SH-SY5Y (cell line): ENCODE data around the gene HSBP1.

Experiments used
- GATA2 ChIP-seq: IDR thresholded peaks from 2 replicates; pipeline ENCODE4 v1.6.1; 2011; ENCODE audit warnings: mild to moderate bottlenecking, low read depth, low read length
- GATA3 ChIP-seq: IDR thresholded peaks from 2 replicates; pipeline ENCODE4 v1.6.1; 2011; ENCODE audit warnings: low read depth, mild to moderate bottlenecking, low read length, moderate library complexity

The HSBP1 gene

DNA sequence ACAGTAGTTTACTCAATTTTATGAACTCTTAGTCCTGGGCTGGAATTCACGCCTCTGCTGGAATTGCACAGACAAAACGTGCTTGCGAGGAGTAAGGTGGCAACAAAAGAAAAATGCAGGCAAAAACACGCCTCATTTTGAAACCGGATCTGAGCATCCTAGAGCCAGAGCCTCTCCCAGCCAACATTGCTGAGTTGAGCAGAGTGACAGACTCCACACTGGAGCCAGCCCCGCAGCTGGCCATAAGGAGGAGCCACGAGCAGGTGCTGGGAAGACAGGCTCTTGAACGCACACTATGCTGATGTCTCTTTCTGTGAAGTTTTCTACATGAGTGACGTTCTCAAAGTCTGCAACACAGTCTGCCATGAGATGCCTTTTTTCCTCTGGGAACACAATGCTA, 14.6 kb upstream of the HSBP1 start:
- no peak for TF ChIP-seq GATA2

DNA sequence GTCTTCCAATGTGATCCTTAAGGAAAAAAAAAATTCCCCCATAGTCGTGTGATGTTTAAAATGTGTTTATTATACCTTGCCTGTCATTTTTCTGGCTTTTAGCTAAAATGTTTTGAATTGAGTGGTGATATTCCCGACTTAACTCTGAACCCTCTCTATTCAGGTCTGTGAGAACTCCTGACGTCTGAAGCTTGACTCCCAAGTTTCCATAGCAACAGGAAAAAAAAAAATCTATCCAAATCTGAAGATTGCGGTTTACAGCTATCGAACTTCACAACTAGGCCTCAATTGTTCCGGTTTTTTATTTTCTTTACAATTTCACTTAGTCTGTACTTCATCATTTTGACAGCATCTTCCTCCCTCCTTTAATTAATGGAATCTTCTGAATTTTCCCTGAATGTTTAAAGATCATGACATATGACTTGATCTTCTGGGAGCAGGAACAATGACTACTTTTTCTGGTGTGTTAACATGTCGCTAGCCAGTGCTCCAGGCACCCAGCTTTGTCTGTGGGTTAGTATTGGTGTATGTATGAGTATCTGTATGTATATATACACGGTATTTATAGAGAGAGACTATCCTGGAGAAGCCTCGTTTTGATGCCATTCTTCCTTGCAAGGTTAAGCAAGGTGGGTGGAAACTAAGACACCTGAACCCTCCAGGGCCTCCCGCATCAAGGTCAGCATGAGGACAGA, 12.8 kb upstream of the HSBP1 start:
- TF ChIP-seq GATA3 (no peak), GATA2 (no peak)

DNA sequence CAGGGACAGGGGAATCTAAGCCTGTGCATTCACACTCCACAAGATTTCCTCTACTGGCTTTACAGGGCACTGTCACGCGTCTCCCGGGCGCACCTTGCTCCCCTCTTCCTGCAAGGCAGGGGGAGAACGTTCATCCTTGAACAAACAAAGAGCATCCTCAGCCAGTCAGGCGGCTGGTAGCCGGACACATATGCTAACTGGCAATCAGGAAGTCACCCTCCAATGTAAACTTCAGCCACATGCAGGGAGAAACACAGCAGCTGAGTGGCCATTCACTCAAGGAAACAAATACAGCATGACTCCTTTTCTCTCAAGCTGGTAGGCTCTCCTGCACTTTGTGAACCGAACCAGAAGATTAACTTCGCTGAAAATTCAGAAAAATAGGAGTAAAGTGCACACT, 10.8 kb upstream of the HSBP1 start:
- TF ChIP-seq GATA3 (no peak), GATA2 (no peak)

DNA sequence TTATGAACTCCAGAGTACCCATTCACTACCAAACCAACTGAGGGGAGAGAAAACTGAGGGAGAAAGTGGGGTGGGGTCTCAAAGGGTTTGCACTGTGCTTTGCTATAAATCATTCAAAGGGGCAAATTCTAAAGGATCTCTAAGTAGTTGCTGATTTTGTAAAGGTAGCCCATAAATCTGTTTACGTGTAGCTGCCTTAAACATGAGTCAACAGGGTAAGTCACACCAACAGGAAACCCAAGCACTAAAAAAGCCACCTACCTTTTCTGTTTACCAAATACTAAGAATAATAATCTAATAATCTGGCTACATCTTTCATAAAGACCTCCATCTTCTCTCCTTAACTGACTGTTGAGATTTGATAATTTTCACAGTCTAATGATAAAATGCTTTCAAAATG, 8.4 kb upstream of the HSBP1 start:
- TF ChIP-seq GATA2 = no peak
- no peak for TF ChIP-seq GATA3

DNA sequence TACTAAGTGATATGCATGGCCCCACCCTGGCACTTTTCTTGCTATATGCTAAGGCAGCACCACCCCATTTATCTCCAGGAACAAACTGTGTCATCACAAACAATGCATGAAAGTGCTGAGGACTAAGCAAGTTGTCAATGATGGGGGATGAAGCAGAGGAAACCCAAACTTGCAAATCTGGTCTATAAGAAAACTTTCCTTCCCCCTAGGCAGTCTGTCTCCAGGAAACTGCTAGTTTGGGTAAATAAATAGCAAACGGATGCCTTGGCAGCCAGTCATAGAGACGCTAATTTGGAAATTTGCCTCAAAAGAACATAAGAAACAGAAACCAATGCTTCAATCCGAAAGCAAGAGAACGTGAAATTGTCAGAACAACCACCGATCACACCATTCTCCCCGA, 5.6 kb upstream of the HSBP1 start:
- TF ChIP-seq GATA2 (no peak), GATA3 (no peak)

DNA sequence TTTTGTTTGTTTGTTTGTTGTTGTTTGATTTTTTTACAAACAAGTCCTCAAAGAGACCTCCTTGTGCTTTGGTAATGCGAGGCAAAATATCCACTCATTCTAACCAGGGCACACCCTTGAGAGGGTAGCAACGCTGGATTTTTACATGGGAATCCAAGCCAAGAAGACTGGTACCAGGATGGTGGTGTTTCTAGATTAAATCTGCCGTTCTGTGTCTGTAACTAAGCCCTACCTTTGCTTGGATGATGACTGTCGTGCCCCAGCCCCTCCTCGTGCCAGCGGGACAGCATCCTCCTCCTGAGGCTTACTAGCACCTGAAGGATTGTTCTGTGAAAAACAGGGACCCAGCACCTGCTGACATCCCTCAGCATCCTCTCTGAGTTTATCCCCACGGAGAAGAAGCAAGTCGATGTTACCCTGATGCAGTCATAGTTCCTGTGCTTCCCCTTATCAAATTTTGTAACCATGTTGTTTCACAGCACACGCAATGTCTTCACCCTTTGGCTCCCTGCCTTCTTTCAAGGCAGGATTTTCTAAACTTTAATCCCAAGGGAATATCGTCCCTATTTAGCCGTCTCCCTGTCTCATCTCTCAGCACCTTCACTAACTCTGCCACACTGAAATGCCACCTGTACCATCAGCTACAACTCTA, 5.1 kb upstream of the HSBP1 start:
- TF ChIP-seq GATA2 = no peak
- TF ChIP-seq GATA3 = no peak

DNA sequence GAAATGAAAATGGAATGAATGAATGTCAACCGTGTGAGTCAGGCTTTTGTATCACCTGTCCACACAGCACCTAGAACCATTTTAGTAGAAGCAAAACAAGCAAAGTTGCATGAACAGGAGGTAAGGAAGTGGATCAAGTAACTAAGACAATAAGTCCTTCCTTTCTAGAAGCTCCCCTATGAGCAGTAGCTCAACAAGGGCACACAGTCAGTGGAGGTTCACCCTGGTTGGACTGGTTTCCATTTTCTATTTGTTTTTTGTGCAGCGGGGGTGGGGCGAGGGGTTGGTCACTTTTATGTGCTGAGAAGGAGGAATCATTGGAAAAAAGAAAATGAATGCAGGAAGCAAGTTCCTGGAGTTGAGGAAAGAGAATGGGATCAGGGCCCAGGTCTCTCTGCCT, 4.0 kb upstream of the HSBP1 start:
- TF ChIP-seq GATA2 (no peak), GATA3 (no peak)

DNA sequence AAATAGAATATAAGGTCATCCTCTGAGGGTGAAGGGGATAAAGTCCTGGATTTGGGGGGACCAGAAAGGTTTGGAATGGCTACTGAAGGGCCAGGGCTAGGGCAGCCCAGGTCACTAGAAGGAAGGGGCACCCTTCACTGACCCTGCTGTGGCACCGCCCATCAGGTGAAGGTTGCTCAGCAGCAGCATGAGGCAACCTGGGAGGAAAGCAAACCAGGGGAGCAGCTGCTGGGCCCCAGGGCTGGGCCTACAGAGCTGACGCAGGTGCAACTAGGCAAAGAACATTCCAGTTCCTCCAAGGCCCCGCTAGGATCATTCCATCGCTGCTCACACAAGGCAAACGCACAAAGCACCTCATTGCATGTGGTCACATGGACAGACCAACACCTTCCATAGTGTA, 3.4 kb upstream of the HSBP1 start:
- no peak for TF ChIP-seq GATA3
- TF ChIP-seq GATA2 = no peak

DNA sequence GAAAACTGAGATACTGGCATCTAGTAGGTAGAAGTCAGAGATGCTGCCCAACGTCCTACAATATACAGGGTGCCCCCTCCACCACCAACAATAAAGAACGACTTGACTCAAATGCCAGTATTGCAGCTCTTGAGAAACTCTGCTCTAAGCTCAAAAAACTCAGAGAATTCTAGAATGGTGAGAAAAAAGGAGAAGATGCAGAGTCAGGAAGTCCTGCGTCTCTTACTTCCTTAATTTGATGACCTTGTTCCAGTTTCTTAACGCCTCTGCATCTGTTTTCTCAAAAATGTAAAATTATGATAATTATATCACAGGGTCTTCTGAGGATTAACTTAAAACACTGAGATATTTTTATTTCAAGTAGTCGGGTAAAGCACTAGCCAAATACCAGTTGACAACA, 1.7 kb upstream of the HSBP1 start:
- TF ChIP-seq GATA2 (no peak), GATA3 (no peak)

DNA sequence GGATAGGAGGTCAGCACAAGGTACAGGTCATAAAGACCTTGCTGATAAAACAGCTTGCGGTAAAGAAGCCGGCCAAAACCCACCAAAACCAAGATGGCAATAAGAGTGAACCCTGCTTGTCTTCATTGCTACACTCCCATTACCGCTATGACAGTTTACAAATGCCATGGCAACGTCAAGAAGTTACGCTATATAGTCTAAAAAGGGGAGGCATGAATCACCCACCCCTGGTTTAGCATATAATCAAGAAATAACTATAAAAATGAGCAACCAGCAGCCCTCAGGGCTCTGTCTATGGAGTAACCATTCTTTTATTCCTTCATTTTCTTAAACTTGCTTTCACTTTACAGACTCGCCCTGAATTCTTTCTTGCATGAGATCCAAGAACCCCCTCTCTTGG, 1.0 kb upstream of the HSBP1 start:
- TF ChIP-seq GATA2 (no peak), GATA3 (no peak)

DNA sequence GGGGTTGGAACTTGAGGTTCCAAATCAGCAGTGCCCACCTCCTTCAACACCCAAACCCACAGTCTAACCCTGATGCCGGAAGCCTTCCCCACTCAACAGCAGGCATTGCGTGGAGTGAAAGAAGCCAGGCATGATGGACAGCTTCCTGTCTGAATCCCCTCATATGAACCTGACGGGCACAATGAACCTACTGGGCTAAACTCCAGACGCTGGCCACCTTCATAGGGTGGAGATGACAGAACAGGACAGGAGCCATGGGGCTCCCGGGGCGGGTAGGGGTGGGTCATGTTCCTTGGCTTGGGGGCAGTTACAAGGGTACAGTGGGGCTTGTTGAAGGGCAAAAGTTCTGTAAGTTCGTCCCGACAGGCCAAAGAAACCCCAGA, 460 bp upstream of the HSBP1 start:
- TF ChIP-seq GATA3 (no peak), GATA2 (no peak)

DNA sequence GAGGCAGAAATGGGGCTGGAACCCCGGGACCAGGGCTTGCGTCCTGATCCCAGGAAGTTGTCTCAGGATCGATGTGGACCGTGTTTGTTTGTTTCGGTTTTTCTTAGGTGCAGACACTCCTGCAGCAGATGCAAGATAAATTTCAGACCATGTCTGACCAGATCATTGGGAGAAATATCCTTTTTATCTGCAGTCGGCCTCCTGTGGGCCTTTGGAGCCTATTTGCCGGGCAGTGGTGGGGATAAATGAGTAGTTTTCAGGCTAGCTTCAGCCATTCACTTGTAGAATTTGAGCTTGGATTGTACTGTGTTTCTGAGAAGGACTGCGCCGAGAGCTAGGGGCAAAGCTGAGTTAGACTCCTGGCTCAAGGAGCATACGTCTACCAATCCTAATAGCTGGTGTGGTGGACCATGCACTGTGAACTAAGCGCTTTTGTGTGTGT, 816 bp downstream of the HSBP1 start:
- no peak for TF ChIP-seq GATA2
- TF ChIP-seq GATA3 = no peak

DNA sequence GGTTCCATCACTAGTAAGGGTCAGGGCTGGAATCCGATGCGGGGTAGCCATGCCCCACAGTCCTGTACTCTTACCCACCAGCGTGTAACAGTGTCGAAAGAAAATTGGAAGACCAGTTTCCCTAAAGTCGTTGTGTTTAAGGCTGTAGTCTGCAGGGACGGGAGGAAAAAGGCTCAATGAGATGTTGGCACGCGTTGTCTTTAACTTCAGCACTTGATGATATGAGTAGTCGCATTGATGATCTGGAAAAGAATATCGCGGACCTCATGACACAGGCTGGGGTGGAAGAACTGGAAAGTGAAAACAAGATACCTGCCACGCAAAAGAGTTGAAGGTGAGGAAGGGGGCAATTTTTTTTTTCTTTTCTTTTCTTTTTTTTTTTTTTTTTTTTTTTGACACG, 1.3 kb downstream of the HSBP1 start:
- TF ChIP-seq GATA3 = no peak
- no peak for TF ChIP-seq GATA2

DNA sequence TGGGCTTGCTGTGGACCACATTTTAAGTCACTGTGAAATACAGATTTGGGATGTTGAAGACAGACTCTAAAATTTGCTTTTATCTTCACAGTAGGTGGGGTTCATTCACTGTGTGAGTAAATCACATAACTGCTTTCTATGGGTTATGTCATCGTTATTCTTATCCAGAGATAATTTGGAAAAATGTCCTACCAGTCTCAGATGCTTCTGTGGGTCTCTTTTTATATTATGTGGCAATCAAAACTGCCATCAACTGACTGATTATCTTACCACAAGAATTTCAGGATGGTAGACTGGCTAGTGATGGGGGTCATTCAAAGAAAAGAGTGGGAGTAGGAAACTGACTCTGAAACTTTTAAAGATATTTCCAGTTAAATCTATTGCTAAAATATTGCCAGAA, 3.1 kb downstream of the HSBP1 start:
- no peak for TF ChIP-seq GATA3
- no peak for TF ChIP-seq GATA2

DNA sequence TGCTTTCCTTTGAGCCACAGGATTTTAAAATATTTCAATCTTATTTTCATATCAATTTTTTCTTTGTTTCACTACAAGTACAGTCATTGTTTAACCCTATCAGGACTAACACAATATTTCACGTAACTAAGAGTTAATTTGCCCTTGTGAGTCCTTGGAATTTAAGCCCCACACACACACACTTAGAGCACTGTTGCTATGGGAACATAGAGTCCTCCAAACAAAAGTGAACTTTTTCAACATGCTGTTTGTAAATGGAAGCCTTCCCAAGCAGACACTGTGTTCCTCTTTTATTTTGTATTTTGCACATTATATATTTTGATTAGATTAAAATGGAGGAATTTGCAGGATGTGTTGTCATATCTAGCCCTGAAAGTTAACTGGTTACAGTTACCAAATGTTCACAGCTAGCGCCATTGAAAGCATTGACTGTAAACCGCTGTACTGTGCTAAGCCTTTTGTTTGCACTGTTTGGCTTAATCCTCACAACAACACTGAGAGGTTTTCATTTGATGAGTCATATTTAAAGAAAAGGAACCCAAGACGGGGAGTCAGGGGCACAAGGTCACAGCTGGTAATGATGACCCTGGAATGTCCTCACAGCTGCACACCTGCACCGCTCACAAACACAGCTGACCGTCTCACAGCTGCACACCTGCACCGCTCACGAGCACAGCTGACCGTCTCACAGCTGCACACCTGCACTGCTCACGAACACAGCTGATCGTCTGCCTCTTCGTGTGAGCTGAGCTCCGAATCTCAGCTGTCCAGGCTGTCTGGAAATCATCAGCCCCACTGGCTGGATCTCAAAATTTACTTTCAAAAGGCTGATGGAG, 6.3 kb downstream of the HSBP1 start:
- no peak for TF ChIP-seq GATA2
- no peak for TF ChIP-seq GATA3
